Measurements from ENCODE around the gene ATOH8. TPM values are rescaled to one million over a fixed set of nuclear protein-coding genes. Genes with fewer than 3 reads are reported as not detected.

ATOH8 gene
- total and polyA plus RNA-seq, 9 donors, result 9.4 to 37.7 (median 29.6) TPM

DNA sequence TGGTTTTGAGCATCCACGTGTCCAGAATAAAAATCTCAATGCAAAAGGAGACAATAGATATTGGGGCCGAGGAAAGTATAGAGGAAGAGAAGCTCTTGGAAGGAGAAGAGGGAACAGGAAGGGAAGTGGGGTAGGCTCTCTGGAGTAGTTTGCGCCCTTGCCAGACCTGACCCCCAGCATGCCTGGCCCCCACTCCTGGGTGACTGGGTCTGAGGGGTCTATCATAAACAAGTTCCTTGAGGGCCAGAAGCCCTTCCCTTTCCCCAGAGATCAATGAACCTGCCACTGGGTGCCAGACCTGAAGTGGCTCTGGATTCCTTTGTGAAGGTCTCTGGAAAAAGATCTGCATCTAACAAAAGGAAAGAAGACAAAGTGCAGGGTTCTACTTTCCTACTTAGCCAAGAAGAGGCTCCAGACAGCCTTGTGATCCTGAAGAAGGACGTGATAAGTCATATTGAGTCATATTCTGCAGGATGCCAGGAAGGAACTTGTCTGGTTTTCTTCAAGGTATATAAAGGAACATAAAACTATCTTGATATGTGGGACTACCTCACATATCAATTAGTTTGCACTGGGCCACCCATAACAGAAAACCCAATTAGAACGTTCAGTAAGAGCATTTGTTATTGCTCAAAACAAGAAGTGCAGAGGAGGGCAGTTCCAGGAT, 18.7 kb upstream of the ATOH8 start:
- H3K27ac ChIP-seq, result no peak overlapping the region
- WGBS, 3 donors, result 74 to 82% (median 79%) methylated on average over 5 of the region's 5 CpGs
- DNase-seq, result no peak
- no peaks in the 10 kb centered on the region for H3K36me3 ChIP-seq
- TF ChIP-seq EP300 (IDR thresholded peaks at IDR 0.05) (no peak), POLR2A (IDR thresholded peaks at IDR 0.05) (no peak)
- TF ChIP-seq, protein P1, sequence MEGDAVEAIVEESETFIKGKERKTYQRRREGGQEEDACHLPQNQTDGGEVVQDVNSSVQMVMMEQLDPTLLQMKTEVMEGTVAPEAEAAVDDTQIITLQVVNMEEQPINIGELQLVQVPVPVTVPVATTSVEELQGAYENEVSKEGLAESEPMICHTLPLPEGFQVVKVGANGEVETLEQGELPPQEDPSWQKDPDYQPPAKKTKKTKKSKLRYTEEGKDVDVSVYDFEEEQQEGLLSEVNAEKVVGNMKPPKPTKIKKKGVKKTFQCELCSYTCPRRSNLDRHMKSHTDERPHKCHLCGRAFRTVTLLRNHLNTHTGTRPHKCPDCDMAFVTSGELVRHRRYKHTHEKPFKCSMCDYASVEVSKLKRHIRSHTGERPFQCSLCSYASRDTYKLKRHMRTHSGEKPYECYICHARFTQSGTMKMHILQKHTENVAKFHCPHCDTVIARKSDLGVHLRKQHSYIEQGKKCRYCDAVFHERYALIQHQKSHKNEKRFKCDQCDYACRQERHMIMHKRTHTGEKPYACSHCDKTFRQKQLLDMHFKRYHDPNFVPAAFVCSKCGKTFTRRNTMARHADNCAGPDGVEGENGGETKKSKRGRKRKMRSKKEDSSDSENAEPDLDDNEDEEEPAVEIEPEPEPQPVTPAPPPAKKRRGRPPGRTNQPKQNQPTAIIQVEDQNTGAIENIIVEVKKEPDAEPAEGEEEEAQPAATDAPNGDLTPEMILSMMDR (IDR thresholded peaks at IDR 0.05), result no peak
- H3K4me1 ChIP-seq (ENCODE audit: insufficient read depth), result peaks cover 2% of the 10 kb centered on the region
- no peak overlapping the region for H3K4me3 ChIP-seq
- H3K9me3 ChIP-seq, result no peaks in the 10 kb centered on the region
- no peaks in the 10 kb centered on the region for H3K27me3 ChIP-seq
- intact Hi-C loops (cut with DNase I), result loop anchor here in 2 of 4 donors (5.0 to 10.0 kb wide), 3 partner anchors 62 to 350 kb away; no protein-coding TSS in a partner anchor

DNA sequence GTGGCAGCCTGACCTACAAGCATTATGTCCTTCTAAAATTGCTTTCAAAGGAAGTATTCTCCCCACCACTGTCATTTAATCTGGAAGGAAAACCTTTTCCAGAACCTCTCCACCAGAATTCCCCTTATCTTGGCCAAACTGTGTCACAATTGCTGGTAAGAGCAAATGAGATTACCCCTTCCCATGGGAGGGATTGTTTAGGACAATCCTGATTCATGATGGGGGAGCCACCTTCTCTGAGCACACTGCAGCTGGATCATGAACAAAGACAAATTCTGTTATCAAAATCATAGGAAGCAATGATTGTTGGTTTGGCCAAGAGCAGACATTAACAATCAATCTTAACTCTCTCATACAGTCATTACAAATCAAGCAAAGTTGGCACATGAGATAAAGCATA, 18.1 kb upstream of the ATOH8 start:
- intact Hi-C loops (cut with DNase I), result loop anchor here in 2 of 4 donors (5.0 to 10.0 kb wide), 2 partner anchors 62 to 349 kb away; no protein-coding TSS in a partner anchor
- Histone ChIP-seq H3K27ac (no peak overlapping the region), H3K36me3 (no peaks in the 10 kb centered on the region), H3K27me3 (no peaks in the 10 kb centered on the region), H3K4me1 (ENCODE audit: insufficient read depth) (peaks cover 3% of the 10 kb centered on the region), H3K9me3 (no peaks in the 10 kb centered on the region), H3K4me3 (no peak overlapping the region)
- DNase-seq, result no peak
- TF ChIP-seq, protein P1 (IDR thresholded peaks at IDR 0.05), result no peak
- TF ChIP-seq POLR2A (IDR thresholded peaks at IDR 0.05) (no peak), EP300 (IDR thresholded peaks at IDR 0.05) (no peak)

DNA sequence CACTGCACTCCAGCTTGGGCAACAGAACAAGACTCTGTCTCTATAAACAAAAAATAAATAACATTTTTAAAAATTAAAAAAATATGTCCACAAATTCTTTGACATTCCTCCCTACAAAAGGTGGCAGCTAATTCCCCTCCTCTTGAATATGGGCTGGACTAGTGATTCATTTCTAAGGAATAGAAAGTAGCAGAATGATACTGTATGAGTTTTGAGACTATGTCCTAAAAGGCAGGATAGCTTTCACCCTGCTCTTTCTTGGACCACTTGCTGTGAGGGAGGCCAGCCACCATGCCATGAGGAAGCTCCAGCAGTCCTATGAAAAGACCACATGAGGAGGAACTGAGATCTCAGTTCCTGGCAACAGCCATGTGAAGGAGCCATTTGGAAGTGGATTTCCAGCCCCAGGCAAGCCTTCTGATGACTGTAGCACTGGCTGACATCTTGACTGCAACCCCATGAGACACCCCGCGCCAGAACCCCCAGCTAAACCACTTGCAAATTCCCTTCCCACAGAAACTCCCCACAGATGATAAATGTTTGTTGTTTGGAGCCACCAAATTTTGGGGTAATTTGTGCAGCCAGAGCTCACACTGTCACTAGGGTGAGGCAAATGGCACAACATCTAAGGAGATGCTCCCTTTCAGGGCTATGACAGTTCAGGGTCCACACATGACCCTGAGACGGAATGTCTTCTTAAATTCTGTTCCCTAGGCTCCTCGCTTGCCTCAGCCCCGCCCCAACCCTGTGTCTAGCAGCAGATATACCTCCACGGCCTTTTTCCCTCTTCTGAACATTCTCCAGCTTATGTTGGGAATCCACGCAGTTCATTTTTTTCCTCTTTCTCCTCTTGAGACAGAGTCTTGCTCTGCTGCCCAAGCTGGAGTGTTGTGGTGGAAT, 17.1 kb upstream of the ATOH8 start:
- Histone ChIP-seq H3K36me3 (no peaks in the 10 kb centered on the region), H3K4me3 (no peak overlapping the region), H3K27ac (peak overlapping the region in 1 of 2 donors; percentile 58), H3K9me3 (no peaks in the 10 kb centered on the region), H3K27me3 (no peaks in the 10 kb centered on the region), H3K4me1 (ENCODE audit: insufficient read depth) (peaks cover 12% of the 10 kb centered on the region)
- no peak for TF ChIP-seq POLR2A (IDR thresholded peaks at IDR 0.05)
- no peak for TF ChIP-seq EP300 (IDR thresholded peaks at IDR 0.05)
- TF ChIP-seq, protein P1 (IDR thresholded peaks at IDR 0.05), result no peak
- intact Hi-C loops (cut with DNase I), result loop anchor here in 2 of 4 donors (5.0 to 10.0 kb wide), 2 partner anchors 61 to 348 kb away; no protein-coding TSS in a partner anchor
- WGBS, 3 donors, result 78 to 91% (median 80%) methylated on average over 7 of the region's 7 CpGs
- DNase-seq, result peak in 1 of 5 donors; percentile 27

DNA sequence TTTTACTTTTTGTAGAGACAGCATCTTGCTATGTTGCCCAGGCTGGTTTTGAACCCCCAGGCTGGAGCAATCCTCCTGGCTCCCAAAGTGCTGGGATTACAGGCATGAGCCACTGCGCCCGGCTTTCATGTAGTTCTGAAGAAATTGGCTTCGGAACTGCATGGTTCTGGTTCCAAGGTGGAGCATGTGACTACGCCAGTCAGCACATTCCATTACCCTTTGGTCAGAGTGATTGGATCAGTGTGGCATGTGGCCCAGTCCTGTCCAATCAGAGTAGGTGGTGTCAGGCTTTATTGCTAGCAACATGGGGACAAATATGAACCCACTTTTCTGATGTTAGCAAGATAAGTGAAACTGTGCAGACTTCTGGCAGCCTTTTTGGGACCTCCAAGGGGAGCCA, 16.3 kb upstream of the ATOH8 start:
- Histone ChIP-seq H3K27ac (peak overlapping the region; percentile 57 to 58), H3K36me3 (no peaks in the 10 kb centered on the region), H3K4me1 (ENCODE audit: insufficient read depth) (peaks cover 13% of the 10 kb centered on the region), H3K4me3 (no peak overlapping the region), H3K9me3 (no peaks in the 10 kb centered on the region), H3K27me3 (no peaks in the 10 kb centered on the region)
- peak; percentile 64 to 88 (median 76) for DNase-seq
- WGBS, 3 donors, result 25 to 37% (median 30%) methylated on average over 4 of the region's 4 CpGs
- intact Hi-C loops (cut with DNase I), result loop anchor here in 2 of 4 donors (5.0 to 10.0 kb wide), 2 partner anchors 60 to 347 kb away; no protein-coding TSS in a partner anchor
- TF ChIP-seq, protein P1 (IDR thresholded peaks at IDR 0.05), result no peak
- TF ChIP-seq POLR2A (IDR thresholded peaks at IDR 0.05), result no peak
- no peak for TF ChIP-seq EP300 (IDR thresholded peaks at IDR 0.05)
